B cell (primary cell): ENCODE measurements around the gene CISH.

Source experiments
- CTCF ChIP-seq: fragments of 200-600 bp; IDR thresholded peaks from one replicate; pipeline ENCODE4 v1.8.0; 2022; ENCODE audit warnings: antibody characterized with exemption, mild to moderate bottlenecking
- EZH2 ChIP-seq: IDR thresholded peaks from 2 replicates; pipeline ENCODE4 v1.6.1; 2012; ENCODE audit warnings: borderline replicate concordance, low read depth, mild to moderate bottlenecking, moderate library complexity, low read length; ENCODE audit not compliant: insufficient read depth, poor library complexity, severe bottlenecking

- TF ChIP-seq CTCF (no peak), EZH2 (no peak)
Measured at GRCh38 chr3:50609071-50609762, 2.4 kb downstream of the CISH start.
